ENCODE data around the gene LIM2.

LIM2 gene

DNA sequence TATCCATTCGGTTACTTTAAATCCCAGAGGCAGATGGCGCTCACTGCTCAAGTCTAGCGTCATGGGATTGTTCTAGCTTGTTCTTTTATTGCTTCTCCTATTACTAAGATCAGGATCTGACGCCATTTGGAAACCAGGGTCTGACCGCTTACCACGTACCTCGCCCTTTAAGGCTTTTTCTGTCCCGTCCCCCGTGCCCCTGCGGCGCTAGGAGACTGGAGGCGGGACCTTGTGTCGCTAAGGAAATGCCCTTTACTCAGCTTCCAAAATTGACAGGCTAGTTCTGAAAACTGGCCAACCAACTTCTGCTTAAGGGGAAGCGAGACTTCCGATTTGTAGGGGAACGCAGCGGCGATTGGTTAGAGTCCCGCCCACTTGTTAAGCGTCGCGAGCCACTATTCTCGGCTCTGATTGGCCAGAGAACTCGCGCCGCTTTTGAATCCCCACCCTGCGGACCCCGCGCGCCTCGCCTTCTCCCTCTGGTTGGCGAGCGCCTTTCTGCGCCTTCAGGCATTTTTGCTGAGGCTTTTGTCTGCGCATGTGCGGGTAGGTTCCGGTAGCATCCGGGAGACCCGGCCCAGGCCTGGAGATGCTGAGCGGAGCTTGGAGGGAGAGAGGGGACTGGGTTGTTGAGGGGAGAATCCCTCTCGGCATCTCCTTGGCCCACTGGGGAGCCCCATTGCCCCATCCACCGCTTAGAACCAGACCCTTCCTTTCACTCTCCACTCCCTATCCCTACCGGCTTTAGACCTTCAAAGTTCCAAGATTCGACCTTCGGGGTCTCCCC is 6.5 kb upstream of the LIM2 start:
- ATAC-seq = peak; percentile 93 to 95

- no peak for ATAC-seq
Observed at GRCh38 chr19:51392701-51393100, 4.9 kb upstream of the LIM2 start.

DNA sequence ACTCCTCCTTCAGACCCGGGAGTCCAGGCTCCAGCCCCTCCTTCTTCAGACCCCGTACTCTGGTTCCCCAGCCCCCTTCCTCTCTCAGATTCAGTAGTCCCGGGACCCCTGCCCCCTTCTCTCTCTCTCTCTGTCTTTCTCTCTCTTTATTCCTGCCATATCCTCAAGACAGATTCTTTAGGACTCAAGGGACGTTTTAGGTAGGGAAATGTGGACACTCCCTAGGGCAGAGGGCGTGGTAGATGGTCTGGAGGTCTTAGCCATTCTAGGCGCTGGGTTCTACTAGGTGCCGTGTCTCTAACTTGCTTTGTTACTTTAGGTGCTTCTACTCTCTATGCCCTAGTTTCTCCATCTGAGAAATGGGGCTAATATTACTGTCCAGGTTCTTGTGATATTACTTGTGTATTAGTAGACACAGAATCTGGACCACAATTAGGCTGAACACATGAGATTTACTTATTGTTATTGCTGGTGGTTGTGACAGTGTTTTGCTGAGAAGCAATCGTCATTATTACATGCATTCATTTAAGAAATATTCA is 3.4 kb upstream of the LIM2 start:
- ATAC-seq = no peak

- ATAC-seq = no peak
Observed at GRCh38 chr19:51389143-51389542, 1.4 kb upstream of the LIM2 start.

DNA sequence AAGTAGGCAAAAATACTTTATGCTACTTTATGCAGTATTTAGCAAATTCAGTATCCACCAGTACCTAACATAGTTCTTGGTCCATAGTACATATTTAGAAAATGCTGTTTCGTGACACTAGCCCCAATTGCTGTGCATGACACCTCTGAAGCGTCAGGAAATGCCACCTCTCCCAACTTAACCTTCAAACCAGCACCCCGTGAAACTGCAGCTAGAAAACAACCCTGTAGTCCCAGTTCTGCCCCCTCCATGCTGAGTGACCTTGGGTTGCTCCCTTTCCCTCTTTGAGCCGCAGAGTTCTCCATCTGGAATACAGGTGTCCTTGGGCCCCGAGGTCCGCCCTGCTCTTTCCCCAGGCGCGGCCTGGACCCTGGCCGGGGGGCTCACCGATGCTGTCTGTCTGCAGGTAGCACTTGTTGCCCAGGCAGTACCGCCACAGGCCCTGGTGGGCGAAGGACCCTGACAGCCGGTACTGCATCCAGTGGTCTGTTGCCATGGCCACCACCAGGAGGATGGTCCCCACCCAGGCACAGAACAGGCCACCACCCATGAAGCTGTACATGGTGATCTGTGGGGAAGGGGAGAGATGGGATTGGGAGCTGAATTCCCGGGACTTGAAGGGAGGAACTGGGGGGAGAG is 773 bp downstream of the LIM2 start:
- ATAC-seq = no peak

GRCh38 chr19:51382004-51382403 is 5.8 kb downstream of the LIM2 start:
- ATAC-seq = no peak

DNA sequence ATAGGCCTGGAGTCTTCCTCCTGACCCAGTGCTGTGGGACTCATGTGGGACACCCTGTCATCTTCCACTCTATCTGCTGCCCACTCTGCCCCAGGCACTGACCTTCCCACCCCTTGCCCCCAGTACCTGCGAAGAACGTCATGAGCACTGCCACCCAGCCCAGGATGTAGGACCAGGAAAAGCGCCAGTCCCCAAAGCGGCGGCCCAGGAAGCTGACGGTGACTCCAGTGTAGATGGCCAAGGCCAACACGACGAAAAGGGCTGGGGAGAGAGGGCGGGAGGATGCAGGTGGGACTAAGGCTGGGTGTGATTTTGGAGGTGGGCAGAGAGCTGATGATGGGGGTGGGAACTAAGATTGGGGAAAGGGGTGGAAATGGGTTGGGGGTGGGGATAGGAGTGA is 7.4 kb downstream of the LIM2 start:
- no peak for ATAC-seq

DNA sequence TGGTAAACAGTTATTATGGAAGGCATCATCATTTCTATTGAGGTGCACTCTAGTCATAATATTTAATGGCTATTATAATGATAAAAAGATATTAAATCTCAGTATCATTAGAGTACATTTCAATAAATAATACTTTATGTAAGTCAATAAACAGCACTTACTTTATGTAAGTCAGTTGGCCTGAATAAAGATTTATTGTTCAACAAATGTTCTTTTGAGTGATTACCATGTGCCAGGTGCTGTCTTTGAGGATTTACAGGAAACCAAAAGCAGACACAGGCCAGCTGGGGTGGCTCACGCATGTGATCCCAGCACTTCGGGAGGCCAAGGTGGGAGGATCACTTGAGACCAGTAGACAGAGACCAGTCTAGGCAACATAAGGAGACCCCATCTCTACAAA is 10.4 kb downstream of the LIM2 start:
- no peak for ATAC-seq

DNA sequence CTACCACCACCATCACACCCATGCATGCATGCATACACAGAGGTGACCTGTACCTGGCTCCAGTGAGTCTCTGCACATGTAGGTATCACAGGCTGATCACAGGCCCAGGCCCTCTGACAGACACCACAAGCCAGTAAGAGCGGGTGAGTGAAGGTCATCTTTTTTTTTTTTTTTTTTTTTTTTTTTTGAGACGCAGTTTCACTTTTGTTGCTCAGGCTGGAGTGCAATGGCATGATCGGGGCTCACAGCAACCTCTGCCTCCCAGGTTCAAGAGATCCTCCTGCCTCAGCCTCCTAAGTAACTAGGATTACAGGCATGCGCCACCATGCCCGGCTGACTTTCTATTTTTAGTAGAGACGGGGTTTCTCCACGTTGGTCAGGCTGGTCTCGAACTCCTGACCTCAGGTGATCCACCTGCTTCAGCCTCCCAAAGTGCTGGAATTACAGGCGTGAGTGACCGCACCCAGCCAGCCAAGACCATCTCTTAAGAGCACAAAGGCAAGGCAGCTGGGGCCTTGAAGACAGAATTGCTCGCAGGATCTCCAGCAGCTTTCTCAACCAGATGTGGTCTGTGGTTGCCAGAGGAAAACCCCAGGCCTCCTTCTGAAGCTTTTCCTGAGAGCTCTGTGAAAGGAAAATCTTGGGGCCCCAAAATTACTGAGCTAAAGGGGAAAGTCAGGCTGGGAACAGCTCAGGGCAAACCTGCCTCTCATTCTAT is 12.1 kb downstream of the LIM2 start:
- no peak for ATAC-seq

DNA sequence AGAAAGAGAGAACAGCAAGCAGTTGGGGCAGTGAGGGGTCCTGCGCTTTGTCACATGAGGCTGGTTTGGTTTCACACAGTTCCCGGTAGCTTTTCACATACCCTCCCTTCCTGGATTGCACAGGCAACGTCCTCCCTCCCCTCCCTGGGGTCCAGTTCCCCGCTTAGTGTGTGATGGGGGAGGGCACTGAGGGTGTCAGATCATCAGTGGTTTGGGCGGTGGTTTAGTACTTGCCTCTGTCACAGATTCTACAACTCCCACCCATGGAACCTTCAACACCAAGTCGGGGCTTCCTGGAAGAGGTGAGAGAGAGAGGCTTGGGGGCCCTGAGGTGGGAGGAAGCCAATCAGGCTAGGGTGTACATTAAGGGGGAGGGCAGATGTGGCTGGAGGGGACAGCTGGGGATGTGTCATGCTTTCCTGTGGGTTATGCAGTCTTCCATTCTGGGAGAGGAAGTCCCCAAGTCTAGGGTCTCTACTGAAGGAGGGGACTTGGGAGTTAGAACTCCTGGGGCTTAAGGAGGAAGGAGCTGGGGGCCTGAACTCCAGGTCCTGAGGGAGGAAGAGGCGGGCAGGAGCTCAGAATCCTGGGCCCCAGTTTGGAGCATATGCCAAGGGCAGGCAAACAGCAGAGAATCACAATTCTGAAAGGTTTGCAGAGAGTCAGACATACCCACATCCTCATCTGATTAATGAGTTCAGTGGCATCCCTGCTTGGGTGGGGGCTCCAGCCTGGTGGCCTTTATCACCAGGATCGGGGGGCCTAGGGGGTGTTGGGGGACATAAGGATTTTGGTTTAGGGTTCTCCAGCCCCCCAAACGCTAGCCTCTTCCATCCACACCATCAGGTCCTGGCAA is 14.9 kb downstream of the LIM2 start, which contains the start of gene NKG7:
Gene NKG7, minus strand, starts transcription at position 6 of the 856 bp plus-strand sequence. CDS start 119 bp downstream, outside the sequence.
- peak; percentile 86 to 88 for ATAC-seq

DNA sequence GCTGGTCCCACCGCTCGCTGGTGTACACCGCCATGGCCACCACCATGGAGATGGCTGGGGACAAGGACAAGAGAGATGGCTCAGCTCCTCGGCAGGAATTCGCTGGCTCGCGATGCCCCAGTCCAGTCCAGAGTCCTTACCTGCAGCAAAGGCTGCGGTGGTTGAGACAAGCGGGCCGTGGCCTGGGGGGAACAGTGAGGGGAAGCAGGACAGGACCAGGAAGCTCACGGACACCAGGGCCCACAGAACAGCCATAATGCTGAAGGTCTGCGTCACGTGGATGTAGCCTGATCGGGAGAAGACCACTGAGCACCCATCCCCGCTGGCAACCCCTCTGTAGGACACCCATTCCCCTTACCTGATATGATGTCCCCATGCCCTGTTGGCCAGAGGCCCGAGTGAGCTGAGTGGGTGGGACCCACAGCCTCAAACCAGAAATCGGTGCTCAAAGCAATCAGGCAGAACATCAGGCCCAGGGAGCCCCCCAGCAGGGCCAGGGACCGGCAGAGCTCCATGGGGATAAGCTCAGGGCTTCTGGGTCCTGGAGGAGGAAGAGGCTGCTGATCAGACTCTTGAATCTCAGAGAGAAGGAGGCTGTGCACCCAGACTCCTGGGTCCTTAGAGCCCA is 15.6 kb downstream of the LIM2 start:
- no peak for ATAC-seq

DNA sequence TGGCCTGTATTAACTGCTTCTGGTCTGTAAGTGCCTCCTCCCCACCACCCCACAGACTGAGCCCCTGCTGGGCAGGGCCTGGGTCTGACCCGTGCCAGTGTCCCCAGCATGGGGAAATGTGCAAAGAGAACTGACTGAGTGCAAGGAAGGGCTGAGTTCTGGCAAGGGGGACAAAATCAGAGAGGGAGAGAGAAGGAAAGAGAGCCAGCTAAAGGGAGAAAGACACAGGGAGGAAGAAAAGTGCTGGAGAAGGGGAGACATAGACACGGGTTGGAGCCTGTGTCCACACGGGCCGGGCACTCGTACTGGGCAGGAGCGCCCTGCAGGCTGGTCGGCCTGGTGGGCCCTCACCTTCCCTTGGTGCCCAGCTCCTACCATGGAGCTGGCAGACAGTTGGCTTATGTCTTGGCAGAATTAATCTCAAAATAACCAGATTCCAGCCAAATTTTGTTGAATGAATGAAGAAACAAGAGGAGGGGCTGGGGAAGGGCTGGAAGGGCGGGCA is 16.5 kb downstream of the LIM2 start:
- no peak for ATAC-seq

GRCh38 chr19:51370230-51370629 is 17.5 kb downstream of the LIM2 start:
- ATAC-seq = no peak

DNA sequence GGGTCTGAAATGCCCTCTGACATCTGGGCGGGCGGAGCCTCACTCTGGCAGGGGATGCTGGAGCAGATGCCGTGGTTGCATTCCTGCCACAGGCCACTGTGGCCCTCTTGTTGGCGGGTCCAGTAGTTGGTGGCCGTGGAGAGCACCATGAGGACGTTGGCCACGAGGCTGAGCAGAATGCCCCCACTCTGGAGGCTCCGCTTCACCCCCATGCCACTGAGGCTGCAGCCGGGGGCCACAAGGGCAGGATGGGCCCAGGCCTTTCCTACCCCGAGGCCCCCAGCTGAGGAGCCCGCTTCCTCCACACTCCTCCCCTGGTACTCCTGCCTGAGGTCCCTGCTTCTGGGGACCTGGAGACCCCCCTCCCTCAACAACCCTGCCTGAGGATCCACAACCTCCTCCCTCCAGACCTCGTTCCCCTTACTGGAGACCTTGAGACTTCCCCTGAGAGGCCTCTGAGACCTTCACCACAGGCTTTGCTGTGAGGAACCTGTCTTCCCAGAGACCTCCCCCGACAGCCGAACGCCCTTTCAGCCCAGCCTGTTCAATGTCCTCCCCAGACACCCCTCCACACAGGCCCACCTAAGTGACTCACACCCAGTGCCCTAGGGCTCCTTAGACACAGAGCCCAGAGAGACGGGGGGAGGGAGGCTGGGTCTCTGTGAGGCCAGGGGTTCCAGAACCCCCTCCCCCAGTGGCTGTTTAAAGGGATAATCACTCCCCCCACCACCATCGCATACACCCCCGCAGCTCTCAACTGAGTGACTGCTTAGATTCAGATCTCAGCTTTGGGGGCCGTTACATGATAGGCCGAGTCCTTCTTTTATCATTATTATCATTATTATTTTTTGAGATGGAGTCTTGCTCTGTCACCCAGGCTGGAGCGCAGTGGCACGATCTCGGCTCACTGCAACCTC is 19.1 kb downstream of the LIM2 start, which contains the start of gene CLDND2:
Gene CLDND2, minus strand, starts transcription at position 638 of the 917 bp plus-strand sequence. Its CDS starts 426 bp downstream, at position 212.
- no peak for ATAC-seq

DNA sequence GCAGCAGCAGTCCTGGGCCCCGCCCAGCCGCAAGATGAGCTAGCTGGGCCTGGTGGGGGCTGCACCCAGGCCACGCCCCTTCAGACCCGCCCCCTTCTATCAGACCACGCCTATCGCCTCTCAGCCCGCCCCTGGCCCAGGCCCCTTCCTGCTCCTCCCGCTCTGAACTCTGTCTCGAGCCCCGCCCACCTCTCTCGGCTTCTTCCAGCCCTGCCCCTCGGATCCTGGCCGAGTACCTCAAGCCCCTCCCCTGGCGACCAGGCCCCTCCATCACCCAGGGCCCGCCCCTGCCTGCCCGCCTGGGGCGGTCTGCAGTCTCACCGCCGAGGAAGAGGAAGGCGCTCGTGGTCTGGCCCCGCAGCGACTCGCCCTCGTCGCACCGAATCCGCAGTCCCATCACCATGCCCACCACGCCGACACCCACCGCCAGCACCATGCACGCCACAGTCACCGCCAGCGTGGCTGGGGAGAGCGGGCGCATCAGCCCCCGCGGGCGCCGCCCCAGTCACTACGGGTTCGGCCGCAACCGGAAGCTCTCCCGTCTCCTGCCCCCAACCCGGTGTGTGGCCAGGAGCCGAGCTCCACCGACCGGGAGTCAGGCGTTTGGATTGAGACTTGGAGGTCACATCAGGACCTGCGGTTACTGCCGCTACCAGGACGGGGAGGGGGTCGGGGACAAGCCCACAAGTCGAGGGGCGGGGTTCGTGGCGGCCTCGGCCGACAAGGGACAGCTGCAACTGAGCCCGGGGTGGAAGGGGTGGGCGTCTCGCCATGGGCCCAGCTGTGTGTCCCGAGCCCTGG is 20.0 kb downstream of the LIM2 start:
- ATAC-seq = peak; percentile 82 to 86

- ATAC-seq = no peak
Observed at GRCh38 chr19:51367255-51367564, 20.6 kb downstream of the LIM2 start.

DNA sequence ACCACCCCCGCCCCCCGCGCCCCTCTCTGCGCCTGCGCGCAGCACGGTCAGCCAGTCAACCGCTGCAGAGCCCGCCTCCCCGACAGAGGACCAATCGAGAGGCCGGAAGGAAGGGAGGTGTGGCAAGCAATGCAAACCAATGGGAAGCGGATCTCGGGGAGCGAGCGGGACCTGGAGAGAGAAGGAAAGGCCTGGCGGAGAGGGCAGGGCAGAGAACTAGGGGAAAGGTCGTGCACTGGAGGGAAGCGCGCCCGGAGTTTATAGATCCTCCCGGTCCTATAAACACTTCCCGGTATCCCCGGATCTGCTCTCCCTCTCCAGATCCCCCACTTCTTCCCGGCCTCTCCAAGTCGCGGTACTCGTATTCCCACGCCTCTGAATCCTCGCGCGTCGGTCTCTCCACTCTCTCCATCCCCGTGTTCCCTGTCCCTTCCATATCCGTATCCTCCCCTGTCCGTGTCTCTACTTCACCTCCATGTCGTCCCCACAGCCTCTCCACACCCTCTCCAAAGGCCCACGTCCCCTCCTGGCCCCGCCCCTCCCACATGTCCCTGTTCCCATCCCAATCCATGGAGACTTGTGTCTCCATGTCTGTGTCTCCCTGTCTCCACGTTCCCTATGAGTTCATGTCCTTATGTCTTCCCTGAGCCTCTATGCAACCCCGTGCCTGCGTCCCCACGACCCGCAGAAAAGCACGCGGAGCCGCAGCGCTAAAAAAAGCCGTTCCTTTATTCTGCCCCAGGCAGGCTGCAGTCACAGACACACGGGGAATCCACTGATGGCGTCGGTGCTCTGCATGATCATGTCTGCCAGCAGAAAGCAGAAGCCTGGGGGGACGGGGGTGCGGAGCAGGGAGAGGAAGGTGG is 21.2 kb downstream of the LIM2 start:
- peak; percentile 61 to 64 for ATAC-seq

DNA sequence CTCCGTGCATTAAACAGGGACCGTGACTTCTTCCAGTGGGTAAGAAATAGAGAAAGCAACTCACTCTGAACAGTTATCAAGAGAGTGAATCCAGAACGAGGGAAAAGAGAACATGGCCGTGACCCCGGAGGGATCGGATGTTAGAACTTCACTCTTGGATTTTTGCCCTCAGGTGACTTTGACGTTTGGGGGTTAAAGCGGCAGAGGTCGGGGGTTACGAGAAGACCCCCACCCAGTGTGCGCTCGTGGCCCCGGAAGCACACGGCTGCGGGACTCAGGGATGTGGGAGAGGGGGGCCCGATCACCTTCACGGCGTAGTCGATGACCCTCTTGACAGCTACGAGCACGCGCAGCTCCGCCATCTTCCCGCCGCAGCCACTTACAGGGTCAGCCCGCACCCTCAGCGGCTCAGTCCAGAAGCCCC is 21.8 kb downstream of the LIM2 start, which contains the start of gene ETFB:
Gene ETFB, minus strand, starts transcription at position 424 of the 424 bp plus-strand sequence. Its CDS starts 62 bp downstream, at position 362.
- no peak for ATAC-seq
